ENCODE measurements around the gene RDX.
"Not testable (repeated sequence)": the region's sequence is repeated elsewhere in the genome, so short reads cannot be mapped to it uniquely, and the experiment has no call there.

RDX gene

DNA sequence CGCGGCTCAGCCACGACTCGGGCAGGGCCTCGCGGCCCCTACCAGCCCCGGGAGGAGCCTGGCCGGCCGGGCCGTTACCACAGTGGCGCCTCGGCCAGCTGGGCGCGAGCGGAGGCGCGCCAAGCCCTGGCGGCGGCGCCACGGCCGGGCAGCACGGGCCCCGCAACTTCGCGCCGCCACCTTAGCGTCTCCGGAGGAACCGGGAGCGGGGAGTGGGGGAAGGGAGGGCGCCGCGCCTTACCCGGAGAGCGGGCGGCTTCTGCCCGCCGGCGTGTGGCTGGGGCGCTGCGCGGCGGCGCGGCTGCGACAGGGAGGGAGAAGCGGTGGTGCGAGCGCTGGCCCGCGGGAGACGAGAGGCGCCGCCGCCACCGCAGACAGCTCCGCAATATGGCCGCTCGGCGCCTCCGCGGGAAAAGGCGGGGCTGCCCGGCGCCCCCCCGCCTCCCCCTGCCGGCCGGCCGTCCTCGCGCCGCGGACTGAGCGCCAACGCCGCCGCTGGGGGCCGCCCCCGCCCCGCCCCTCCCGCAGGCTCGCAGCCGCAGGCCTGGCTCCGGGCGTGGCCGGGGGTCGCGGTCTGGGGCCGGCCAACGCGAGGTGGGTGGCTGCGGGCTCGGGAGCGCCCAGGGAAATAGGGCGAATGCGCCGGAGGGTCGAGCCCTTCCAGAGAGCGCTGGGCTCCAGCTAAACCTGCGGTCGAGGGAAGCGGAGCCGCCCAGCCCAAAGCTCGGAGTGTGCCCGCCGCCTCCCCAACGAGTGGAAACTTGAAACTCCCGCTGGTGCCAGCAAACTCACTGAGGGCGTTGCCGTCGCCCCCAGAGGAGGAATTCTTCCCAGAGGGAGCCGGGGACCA, at the start of gene RDX:
Gene RDX, minus strand, starts transcription at position 389 of the 850 bp plus-strand sequence. CDS start 16,922 bp downstream, outside the sequence.
- DNase-seq = peak; percentile 64

DNA sequence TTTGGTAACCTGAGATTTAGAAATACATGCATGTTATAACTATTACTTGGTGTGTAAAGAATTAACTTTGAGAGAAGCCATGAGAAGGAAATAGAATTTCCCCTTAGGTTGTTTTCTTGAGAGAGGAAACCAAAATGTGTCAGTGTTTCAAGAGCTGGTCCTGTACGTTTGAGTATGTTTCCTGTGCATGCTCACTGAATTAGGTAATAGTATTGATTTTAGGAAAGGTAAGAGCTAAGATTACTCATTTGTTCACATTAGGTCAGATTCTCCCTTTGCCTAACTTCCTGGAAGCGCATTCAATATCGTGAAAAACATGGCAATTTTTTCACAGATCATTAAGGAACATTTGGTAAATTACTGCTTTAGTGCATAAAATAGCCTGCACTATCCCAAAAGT, 49.3 kb upstream of the RDX start:
- peak; percentile 21 for DNase-seq

DNA sequence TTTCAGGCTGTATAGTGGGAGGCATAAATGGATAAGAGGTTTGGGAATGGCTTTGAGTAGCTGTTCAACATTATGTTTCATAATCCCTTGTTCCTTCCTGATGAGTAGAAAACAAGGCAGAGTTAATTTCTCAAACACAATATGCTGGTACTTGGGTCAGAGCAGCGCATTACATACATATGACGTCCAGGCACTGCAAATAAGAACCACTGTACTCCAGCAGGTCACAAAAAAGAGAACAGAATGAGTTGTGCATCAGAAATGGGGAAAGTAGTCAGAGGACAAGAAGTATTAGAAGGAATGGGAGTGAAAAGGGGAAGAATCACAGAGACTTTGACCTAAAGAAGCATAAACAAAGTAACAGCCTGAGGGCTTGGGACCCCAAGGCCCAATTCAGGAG, 44.0 kb upstream of the RDX start:
- DNase-seq = no peak

DNA sequence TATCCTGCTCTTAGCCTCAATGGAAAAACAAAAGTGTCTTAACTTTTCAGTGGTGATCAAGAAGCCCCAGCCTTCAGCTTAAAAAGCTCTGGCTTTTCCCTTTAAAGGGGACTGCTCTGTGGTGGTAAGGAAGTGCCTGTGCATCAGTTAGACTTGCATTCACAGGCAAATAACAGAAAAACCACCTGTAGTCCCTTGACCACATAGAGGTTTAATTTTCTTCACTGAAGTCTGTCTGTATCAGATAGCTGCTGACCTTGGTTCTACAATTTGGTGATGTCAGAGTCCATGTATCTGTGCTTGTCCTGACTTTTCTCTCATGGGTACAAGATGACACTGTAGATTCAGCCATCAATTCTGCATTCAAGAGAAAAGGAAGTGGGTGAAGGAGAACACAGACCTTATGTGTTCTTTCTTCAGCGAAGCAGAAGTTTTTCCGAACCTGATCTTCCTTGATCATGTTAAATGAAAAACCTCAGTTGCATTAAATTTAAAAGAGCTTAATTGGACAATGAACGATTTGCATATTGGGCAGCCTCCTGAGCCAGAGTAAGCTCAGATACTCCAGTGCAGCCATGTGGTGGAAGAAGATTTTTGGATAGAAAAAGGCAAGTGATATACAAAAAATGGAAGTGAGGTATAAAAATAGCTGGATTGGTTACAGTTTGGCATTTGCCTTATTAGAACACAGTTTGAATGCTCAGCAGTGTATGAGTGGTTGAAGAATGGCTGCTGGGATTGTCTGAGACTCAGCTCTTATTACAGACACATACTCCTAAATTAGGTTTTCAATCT, 43.2 kb upstream of the RDX start:
- DNase-seq = no peak

DNA sequence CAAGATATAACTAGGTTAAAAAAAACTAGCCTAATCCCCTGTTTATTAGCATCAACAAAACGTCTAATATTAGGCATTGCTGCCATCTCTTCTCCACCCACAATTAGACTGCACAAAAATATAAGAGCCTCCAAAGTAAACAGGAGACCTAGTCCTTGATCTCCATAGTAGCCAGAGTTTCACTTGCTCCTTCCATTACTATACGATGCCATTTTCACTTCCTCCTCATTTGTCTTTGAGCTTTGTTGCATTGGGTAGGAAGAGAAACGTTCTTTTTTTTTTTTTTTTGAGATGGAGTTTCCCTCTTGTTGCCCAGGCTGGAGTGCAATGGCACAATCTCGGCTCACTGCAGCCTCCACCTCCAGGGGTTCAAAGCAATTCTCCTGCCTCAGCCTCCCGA, 42.3 kb upstream of the RDX start:
- no peak for DNase-seq

DNA sequence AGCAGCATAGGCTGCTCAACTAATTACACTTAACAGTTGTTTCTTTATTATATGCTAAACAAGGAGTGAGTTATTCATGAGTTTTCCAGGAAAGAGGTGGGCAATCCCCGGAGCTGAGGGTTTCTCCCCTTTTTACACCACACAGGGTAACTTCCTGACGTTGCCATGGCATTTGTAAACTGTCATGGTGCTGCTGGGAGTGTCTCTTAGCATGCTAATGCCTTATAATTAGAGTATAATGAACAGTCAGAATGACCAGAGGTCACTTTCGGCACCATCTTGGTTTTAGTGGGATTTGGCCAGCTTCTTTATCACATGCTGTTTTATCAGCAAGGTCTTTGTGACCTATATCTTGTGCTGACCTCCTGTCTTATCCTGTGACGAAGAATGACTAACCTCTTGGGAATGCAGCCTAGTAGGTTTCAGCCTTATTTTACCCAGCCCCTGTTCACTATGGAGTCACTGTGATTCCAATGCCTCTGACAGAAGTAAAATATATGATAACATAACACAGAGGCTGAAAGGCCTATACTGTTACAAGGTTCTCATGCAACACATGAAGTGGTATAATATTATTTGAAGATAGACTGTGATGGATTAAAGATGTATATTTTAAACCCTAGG, 41.3 kb upstream of the RDX start:
- peak; percentile 29 for DNase-seq

DNA sequence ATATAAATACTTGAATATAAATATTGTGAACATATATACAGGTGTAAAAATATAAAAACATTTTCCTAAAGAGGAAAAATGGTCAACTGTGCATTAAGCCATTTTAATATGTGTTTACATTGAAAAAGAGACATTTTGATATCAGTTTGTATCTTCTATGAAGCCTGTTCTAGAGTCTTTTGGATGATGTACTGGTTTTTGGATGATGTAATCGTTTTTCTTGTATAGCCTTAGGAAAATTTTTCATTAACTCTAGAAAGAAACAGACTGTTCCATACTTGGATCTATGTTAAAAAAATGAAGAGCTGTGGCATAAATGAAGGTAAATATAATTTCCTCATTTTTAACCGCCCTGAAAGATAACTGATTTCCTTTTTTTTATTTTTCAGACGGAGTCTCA, 39.6 kb upstream of the RDX start:
- no peak for DNase-seq

DNA sequence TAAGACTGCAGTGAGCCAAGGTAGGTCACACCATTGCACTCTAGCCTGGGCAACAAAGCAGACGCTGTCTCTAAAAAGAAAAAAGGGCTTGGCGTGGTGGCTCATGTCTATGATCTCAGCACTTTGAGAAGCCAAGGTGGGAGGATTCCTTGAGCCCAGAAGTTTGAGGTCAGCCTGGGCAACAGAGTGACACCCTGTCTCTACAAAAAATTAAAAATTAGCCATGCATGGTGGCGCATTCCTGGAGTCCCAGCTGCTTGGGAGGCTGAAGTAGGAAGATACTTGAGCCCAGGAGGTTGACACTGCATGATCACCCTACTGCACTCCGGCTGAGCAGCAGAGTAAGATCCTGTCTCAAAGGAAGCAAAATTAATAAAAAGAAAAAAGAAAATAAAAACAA, 38.9 kb upstream of the RDX start:
- no peak for DNase-seq

DNA sequence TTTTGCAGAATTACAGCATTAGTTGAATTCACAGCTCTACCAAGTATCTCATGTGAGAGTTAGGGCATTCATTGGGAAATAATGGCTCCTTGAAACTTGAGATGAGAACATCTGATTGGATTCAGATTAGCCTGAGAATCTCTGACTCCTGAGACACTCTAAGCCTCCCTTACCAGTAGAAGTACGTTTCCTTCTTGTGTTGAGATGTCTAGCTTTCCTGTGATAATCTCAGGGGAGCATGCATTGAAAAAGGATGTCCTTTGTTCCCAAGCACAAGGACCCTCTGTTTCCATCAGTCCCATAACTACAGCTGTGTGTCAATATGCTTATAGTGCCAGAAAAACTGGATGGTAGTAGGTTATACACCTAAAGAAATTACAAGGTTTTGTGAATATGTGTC, 35.2 kb upstream of the RDX start:
- no peak for DNase-seq

DNA sequence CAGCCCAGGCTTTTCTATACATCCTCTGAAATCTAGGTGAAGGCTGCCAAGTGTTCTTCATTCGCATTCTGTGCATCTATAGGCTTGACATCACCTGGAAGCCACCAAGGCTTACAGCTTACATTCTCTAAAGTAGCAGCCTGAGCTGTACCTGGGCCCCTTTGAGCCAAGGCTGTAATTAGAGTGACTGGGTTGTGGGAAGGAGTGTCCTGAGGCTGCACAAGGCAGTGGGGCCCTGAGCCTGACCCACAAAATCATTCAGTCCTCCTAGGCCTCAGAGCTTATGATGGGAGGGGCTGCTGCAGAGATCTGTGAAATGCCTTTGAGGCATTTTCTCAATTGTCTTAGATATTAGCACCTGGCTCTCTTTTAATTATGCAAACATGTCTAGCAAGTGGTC, 33.0 kb upstream of the RDX start:
- DNase-seq = no peak

DNA sequence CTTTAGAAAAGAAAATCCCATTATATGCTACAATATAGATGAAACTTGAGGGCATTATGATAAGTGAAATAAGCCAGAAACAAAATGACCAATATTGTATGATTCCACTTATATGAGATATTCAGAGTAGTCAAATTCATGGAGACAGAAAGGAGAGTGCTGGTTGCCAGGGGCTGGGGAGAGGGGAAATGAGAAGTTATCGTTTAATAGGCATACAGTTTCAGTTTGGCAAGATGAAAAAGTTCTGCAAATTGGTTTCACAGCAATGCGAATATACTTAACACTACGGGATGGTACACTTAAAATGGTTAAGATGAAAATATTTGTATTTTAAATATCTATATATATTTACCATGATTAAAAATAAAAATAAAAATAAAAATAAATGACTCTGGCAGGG, 31.1 kb upstream of the RDX start:
- no peak for DNase-seq

DNA sequence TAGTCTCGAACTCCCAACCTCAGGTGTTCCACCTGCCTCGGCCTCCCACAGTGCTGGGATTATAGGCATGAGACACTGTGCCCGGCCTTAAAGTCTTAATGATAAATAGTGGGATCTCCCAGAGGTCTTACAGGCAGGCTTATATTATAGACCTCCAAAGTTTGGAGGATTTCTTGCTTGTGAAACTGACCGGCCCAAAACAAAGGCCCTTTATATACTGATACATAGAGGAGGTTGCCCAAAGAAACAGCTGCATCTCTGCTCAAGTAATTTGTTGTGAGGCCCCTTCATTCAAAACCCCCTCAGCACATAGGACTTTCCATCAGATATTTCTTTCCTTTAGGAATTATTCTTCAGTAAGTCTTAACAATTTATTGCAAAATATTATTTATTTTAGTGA, 27.4 kb upstream of the RDX start:
- DNase-seq = no peak

DNA sequence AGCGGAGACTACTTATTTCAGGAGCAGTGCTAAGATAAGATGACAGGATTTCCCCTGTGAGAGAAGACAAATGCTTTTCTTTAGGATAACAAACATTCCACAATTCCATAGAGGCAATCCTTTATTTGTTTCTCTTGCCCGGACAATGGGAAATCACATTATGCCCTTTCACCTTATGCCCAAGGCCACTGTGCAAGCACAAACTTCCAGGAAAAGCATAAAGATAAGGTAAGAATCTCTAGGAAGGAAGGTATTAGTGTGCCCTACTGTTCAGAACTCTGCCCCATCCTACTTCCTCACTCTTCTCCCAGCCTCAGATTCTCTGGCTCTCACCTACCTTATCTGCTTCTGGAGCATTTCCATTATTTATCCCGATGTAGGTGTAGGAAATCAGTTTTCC, 23.1 kb upstream of the RDX start:
- no peak for DNase-seq

DNA sequence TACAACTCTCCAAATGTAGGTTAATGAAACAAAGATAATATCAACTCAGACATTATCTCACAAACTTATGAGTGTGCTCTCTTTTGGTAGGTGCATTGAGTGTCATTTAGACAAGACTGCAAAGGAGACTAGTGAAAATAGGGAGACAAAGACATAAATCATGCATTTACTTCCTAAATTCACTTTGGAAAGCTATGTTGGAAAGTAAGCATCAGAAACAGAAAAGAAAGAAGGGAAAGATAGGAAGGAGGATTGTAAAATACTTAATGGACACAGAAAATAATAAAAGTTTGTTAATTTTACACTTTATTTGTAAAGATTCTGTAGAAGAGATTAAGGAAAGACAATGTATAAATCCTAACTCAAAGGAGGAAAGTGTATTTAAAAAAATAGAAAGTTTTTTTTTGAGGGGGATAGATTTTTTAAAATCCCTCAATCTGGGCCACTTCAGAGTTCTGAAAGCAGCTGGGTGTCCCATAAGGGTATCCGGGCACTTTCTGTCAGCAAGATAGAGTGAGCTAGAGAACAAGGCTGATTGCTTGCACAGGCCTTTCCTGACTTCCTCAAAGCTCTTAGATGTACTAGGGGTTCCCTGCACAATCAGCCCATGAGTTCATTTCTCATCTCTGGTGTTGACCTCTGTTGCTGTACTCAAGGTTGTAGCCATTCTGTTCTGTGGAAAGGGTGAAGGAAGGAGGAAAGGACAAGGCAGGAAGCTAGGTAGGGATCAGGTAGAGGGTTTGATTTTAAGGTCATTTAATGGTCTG, 22.4 kb upstream of the RDX start:
- DNase-seq = no peak

DNA sequence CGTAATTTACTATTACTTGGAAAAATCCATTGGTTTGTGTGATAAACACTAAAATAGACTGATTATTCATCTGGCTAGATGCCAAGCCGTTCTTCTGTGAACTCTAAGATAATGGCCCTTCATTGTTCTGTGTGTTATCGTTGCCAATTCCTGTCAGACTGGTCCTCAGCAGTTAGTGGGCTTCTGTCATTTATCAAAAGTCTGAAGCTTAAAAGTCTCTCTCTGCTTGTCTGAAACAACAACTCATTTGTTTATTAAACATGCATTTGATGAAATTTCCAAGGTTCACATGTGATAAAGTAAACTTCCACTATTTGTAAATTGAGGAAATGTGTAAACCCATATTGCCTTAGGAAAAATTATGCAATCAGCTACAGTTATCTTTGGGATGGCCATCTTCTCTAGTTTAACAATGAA, 21.1 kb upstream of the RDX start:
- DNase-seq = no peak

DNA sequence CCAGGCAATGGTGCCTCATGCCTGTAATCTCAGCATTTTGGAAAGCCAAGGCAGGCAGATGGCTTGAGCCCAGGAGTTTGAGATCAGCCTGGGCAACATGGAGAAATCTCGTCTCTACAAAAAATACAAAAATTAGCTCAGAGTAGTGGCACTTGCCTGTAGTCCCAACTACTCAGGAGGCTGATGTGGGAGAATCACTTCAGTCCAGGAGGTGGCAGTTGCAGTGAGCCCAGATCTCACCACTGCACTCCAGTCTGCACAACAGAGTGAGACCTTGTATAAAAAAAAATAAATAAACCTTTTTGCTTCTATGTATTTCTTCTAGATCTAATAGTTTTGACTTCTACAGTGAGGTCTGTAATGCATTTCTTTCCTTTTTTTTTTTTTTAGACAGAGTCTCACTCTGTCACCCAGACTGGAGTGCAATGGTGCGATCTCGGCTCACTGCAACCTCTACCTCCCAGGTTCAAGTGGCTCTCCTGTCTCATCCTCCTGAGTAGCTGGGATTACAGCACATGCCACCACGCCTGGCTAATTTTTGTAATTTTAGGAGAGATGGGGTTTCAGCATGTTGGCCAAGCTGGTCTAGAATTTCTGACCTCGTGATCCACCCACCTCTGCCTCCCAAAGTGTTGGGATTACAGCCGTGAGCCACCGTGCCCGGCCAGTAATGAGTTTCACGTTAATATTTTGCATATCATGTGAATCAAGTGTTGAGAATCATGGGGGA, 18.1 kb upstream of the RDX start:
- DNase-seq = no peak

DNA sequence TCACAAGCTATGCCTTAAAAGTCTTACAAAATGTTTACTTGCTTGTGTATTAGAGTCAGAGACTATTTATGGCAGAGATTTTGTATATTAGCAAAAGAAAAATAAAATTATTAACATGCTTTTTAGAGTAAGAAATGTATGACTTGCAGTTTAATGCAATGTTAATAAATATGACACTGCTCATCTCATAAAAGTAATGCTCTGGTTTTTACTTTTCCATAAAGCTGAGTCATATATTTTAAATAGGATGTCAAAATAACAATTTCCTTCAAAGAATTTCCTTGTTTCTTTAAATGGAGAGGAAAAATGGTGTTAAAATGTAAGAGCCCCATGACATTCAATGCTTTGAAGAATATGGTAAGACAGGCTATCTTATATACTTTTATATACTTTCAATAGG, 16.3 kb upstream of the RDX start:
- DNase-seq = no peak

DNA sequence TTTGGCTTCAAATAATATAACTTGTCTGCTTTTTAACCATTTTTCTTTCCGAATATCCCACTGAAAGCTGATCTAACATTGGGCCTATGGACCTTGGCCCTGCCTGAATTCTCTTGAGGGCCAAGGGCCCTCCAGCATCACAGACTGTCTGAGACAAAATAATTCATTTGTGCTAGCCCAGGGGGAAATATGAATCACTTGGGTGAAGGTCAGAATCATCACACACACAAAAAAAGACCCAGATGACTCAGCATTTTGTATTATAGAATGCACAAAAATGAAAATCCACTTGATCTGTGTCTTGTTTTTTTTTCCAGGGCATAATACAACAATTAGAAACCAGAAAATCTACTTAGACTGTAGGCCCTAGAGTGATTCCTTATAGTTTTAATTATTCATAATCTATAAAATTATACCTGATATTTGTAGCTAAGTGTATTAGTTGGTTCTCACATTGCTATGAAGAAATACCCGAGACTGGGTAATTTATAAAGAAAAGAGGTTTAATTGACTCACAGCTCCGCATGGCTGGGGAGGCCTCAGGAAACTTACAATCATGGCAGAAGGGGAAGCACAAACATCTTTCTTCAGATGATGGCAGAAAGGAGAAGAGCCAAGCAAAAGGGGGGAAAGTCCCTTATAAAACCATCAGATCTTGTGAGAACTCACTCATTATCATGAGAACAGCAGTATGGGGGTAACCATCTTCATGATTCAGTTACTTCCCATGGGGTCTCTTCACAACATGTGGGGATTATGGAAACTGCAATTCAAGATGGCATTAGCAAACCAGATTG, 15.6 kb upstream of the RDX start:
- DNase-seq = no peak

DNA sequence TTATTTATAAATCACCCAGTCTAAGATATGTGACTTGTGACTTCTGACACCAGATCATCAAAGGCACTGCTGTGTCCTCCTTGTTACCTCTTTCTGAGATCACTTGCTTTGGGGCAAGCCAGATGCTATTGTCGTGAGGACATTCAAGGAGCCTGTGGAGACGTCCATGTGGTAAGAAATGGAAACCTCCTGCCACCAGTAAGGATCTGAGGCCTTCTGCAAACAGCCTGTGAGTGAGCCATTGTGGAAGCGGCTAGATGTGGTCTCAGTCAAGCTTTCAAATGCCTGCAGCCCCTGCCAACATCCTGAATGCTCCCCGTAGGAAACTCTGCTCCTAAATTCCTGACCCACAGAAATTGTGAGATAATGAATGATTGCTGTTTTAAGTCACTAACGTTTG, 11.7 kb upstream of the RDX start:
- DNase-seq = no peak

DNA sequence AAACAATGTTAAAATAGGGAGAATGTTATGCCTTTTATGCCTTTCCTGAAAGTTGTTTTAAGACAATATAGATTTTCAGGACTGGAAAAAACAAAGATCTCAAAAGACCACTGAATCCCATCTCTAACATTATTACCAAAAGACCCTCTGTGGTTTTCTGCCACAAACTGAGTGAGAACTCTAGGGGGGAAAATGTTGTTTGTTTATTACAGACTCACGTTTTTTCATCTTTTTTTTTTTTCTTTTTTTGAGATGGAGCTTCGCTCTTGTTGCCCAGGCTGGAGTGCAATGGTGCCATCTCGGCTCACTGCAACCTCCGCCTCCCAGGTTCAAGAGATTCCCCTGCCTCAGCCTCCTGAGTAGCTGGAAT, 9.6 kb upstream of the RDX start:
- not testable (repeated sequence) for DNase-seq

DNA sequence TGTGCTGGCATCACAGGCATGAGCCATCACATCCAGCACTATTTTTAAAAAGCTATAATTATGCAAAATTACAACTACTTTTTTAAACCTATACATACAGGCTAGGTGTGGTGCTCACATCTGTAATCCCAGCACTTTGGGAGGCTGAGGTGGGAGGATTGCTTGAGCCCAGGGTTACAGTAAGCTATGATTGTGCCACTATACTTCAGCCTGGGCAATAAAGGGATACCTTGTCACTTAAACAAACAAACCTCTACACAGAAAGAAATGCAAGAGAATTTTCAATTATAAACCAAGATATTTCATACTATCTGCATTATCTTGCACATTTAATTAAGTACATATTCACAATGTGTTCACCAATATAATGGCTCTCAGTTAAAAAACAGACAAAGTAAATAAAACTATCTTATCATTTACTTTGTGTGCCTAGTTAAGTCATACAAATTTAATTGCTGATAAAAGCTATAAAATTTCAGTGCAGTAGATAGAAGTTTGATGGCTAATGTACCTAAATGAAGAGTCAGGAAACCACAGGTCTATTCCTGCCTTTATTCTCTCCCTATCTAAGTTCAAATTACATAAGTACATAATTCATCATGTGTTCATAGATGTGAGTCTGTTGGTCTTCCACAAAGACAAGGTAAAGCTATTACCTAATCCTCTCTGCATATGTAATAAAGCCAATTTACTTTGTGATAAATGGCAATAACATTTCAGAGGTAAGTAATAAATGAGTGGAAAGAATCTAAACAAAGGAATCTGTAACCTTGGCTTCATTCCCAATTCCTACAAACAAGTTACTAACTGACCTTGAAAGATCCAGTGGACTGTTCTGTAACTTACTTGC, 9.0 kb upstream of the RDX start:
- DNase-seq = no peak

Data from CD4-positive, alpha-beta T cell treated with Interleukin-10 for 1 hour (primary cell).